ENCODE results near the gene KAZN.

Gene KAZN

DNA sequence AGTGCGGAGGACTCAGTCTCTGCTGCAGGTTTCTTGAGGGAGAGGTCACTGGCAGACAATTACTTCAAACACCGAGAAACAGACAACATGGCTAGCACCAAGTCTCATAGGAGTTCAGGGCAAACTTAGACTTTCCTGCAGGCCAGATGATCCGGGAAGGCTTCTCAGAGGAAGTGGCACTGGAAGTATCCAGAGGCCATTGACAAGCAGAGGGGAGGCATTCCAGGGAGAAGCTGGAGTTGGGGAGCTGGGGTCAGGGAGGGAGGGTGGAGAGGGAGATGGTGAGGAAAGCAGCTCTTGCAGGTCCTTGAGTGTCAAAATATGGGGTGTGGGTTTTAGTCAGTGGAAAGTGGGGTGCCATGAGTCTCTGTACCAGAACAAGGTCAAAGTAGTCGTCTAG, 147.9 kb downstream of the KAZN start:
- DNase-seq (ENCODE audit: low read depth, low spot score), result no peak
- H3K4me3 ChIP-seq (ENCODE audit: low read length), result no peak overlapping the region

DNA sequence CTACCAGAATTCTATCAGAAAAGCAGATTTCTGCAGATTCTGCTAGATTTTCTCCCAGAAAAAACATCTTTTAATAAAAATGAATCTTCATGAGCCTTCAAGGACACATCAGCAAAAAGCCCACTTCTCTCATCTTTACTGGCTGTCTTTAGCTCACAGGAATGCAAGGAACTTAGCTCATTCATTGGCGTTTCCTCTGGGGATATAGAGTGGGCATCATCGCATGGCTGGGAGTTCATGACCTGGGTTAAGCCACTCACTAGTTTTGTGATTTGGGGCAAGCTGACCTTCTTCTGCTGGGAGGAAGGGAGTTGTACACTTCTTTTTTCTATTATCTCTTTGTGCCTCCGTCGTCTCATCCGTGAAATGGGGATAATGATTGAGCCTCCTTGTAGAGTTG, 149.7 kb downstream of the KAZN start:
- H3K4me3 ChIP-seq (ENCODE audit: low read length), result no peak overlapping the region
- DNase-seq (ENCODE audit: low read depth, low spot score), result no peak

DNA sequence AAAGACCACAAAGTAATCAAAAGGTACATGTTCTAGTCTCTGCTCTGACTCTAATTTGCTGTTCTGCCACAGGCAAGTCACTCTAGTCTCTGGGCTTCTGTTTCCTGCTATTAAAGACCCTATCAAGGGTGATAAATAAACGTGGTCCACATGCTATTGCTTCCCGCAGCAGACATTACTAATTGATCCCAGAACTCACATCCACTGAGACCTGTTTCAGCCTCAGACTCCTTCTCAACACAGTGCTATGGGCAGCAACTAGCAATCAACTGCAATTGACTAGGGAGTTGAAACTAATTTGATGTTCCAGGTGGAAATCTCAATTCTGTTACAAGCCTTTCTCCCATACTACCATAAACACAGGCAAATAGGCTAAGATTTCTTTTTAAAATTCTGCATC, 150.5 kb downstream of the KAZN start:
- no peak overlapping the region for H3K4me3 ChIP-seq (ENCODE audit: low read length)
- no peak for DNase-seq (ENCODE audit: low read depth, low spot score)

DNA sequence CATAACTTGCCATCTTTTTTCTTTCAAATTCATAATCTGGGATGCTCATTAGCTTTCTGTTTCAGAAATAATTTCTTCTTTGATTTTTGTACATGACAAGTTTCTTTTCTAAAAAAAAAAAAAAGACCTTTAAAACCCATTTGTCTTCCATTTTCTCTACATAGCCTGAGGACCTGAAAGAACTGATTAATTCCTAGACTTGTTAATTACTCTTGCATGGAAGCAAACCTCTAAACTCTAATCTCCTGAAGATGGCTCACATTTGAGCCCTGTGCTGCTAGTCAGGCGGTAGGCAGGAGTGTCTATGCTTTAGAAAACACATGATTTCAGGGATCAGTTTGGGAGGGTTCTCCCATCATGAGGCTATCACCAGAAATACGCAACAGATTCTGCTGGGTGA, 152.0 kb downstream of the KAZN start:
- no peak overlapping the region for H3K4me3 ChIP-seq (ENCODE audit: low read length)
- DNase-seq (ENCODE audit: low read depth, low spot score), result no peak

DNA sequence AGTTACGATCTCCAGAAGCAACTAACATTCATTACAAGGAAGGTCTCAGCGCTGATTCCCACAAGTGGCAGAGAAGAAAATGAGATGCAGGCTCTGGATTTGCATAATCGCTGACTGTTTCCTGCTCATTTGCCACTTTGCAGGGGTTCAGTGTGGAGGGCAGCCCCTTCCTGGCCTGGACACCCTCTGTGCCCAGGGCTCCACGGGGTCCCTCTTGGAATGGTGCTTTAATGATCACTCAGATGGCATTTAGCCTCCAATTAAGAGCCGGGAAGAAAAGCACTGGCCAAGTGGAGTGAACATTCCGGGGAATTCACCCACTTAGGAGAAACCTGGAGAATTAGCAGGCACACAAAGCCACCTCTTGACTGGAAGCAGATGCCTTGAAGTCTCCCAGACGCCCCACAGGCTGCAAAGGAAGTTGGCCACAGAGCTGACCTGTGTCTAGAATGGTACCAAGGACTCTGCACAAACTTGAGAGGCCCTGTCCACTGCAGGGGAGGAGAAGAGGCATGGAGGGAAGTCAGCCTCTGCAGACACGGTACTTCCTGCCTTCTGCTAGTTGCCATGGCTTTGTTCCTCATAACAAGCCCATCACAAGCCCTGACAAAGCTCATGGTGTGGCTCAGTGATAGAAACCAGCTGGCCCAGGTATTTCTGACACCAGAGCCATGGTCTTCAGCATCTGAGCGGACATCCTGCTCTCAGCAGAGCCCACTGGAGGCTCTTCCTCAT, 157.2 kb downstream of the KAZN start:
- no peak overlapping the region for H3K4me3 ChIP-seq (ENCODE audit: low read length)
- DNase-seq (ENCODE audit: low read depth, low spot score), result no peak

DNA sequence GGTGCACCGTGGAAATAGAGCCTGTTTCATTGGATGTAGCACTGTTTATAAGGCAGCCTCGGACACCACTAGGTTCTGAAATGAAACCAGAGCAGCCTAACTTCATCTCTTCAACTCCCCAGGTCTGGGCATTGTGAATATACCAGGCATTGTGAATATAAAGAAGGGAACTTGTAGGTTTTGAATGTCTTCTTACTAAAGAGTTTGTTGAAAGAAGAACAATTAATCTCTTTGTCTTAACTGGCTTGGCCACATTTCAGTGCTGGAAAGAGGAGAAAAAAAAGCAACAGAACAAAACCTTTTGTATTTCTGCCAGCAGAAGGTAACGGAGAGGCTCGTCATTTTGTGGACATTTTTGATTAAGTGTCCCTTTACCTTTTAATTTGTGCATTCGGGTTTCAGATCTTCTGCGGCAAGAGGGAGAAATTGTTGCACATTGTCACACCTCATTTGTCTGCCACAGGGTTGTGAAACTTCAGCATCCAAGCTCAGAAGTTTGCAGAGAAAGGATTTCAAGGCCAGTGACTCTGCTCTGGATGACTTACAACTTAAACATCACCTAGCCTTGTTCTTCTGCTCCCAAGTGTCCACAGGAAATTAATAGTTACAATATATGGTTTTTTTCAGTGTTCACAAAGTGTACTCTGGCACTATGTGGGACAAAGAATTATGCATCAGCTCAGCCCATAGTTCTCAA, 158.3 kb downstream of the KAZN start:
- H3K4me3 ChIP-seq (ENCODE audit: low read length), result no peak overlapping the region
- DNase-seq (ENCODE audit: low read depth, low spot score), result no peak

DNA sequence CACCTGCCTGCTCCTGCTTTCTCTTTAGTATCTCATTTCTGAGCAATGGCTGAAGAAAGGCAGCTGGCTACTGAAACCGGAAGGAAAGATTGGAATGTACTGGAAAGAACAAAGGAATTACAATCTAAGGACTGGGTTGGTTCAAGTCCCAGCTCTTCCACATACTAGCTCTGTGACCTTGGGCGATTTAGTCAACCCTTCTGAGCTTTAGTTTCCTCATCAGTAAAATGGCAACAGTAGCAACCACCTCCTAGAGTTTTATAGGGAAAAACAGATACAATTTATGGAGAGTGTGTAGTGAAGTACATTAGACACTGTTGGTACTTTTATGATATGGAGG, 158.8 kb downstream of the KAZN start:
- H3K4me3 ChIP-seq (ENCODE audit: low read length), result no peak overlapping the region
- no peak for DNase-seq (ENCODE audit: low read depth, low spot score)

DNA sequence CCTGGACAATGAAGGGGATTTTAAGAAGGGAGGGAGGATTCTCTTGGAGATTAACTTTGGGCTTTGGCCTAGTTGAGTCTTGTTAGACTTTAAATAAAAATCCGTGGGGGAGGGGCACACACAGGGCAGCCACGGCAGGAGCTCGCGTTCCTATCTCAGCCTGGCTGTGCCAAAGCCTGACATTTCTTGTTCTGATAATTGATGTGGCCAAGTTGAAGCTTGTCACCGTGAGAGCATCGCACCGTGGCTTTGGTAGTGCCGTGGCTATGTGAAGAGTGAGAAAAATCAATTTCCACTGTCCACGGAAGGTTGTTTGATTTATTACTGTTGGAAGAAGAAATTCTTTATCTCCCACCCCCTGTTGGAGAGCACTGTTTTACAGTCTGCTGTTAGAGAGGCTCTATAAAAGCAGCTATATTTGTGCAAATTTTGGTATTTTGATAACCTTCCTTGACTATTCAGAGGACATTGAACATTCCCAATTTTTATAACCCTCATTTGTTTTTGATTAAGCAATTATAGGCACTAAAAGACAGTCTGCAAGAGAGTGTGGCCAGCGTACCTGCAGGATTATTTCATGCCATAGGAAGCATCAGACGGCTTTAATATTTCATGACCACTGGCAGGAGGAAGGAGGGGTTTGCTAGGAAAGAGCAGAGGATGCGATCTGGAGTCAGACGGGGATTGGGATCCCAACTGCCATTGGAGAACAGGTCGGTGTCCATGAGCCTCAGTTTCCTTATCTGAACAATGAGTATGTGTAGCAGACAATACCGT, 160.7 kb downstream of the KAZN start:
- H3K4me3 ChIP-seq (ENCODE audit: low read length), result no peak overlapping the region
- DNase-seq (ENCODE audit: low read depth, low spot score), result no peak

DNA sequence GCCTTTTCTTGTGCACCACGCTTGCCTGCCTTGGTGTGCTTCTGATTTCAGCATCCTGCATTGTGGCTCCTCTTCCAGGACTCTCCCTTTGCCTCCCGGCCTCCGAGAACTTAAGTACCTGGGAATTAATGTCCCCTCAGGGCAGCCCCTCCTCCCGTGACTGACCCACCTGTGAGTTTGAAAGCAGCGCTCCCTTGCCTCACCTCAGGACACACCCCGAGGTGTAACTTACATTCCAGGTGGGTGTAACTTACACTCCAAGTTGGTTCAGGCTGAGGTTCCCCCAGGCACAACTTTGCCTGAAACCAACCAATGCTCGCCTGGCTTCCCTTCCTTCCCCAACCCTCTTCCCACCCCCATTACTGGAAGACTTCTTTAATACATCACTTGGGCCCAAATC, 161.4 kb downstream of the KAZN start:
- DNase-seq (ENCODE audit: low read depth, low spot score), result no peak
- H3K4me3 ChIP-seq (ENCODE audit: low read length), result no peak overlapping the region

DNA sequence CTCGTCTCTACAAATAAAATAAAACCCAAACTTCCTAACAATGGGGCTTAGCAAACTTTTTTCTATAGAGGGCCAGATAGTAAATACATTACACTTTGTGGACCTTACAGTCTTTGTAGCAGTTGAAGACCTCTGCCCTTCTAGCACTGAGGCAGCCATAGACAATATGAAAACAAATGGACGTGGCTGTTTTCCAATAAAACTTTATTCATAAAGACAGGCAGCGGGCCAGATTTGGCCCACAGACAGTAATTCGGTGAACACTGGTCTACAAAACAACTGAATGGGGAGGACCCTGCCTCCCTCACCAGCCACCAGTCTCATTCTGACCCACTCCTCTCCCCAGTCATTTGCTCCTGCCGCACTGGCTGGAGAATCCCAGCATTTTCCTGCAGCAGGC, 162.3 kb downstream of the KAZN start:
- no peak overlapping the region for H3K4me3 ChIP-seq (ENCODE audit: low read length)

DNA sequence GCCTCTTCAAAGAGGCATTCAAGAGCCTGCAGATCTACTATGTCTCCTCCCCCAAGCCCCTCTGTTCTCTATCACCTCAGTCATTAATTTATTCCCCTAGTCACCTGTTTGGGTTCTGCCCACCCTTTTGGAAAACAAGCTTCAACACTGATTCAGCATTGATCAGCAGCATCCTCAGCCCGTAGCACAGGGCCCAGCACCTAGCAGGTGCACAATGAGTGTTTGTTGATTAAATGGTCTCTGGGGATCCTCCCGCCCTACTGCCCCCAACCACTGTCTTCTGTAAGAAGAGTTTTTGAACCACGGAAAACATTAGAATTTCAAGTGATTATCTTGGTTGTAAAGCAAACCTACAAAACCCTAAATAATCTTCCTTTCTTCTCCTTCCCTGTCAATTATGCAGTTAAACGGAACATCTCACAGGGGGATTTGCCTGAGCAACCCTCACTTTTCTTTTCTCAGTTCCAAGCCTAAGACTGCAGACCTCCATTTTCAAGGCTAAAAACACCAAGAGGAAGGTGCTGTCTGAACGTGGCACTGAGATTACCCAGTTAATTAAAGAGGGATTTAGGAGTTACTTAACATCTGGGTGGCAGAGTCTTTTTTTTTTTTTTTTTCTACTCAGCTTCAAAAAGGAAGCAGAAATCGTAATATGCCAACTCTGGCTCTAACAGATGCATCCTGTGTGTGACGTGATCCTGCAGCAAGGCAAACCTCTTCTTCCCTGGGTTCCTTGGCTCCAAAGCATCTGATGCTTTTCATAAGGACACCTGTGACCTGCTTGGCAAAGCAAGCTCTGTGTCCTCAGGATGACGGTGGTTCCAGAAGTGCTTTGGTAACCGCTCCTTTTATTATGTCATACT, 163.0 kb downstream of the KAZN start:
- DNase-seq (ENCODE audit: low read depth, low spot score), result no peak
- no peak overlapping the region for H3K4me3 ChIP-seq (ENCODE audit: low read length)

More for the DNA sequence above, 162.3 kb downstream of the KAZN start:
- no peak for DNase-seq (ENCODE audit: low read depth, low spot score)

DNA sequence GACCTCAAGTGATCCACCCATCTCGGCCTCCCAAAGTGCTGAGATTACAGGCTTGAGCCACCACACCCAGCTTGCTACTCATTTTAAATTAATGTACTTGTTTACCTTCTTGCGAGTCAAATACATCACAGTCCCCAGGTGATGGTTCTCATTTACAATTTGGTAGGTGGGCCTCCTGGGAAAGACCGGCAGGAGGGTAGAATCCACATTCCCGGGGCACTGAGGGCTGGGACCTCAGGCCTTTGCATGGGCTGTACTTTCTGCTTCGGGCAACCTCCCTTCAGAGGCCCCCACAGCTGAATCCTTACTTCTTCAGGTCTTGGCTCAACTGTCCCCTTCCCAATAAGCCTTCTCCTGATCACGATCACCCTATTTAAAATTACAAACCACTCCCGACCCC, 165.5 kb downstream of the KAZN start:
- DNase-seq (ENCODE audit: low read depth, low spot score), result no peak
- H3K4me3 ChIP-seq (ENCODE audit: low read length), result no peak overlapping the region

DNA sequence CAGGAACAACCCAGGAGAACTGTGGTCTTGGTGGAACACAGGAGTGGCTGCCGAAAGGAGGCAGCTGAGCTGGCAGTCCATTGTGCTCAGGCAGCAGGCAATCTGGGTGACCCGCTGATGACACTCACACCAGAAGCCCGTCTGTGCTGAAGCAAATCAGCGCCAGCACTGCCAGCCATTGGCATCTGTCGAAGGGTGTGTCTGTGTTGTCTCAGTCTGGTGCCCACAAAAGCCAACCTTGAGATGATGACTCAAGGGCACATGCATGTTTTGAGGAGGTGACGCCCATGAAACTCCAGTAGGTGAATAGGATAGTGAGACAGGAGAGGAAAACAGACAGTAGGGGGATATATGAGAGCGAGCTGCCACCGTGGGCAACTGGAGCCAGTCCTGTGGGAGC, 167.3 kb downstream of the KAZN start:
- DNase-seq (ENCODE audit: low read depth, low spot score), result no peak
- no peak overlapping the region for H3K4me3 ChIP-seq (ENCODE audit: low read length)

DNA sequence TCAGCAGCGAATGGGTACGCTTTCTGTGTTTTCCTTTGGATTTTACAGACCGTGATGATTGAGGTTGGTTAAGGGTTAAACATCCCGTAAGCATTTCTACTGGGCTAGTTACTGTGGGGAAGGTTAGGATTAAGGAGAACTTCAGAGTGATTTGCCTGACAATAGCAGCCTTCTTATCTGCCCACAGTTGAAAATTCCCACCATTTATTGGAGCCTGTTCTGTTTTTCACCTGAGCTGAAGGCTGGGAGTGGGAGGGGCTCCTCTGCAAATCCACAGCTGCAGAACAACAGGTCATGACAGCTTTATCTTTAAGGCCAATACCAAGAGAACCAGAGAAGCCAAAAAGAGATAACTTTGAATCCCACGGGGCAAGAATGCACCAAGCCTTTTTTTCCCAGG, 168.6 kb downstream of the KAZN start:
- H3K4me3 ChIP-seq (ENCODE audit: low read length), result no peak overlapping the region
- DNase-seq (ENCODE audit: low read depth, low spot score), result no peak

DNA sequence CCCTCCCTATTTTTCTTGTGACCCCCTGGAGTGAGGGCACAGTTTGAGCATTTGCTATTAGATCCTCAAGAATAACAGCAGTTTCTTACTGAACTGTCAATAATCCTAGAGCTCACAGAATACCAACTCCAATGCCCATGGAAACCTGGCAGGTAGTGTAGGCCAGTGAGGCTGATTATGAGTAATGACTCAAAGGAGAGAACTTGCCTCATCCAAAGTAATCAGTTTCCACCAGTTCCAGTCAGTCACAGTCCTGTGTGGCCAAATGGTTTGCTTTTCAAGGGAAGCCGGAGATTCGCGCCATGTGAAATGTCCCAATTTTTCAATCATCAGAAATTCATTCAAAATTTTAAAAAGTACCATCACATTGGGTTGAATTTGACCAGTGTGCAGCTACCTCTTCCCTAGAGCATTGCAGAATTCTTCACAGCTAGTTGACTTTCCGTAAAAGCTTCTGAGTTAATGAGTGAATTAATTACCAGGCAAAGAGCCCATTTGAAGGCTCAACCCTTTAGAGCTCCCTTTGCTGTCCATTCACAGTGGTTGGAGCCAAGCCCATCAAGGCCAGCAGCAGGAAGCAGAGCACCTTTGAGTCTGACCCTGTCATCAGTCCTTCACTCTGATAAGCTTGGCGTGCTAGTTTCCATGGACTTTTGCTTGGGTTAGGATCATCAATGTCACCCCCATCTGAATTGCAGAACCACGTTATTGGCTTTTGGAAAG, 170.3 kb downstream of the KAZN start:
- no peak overlapping the region for H3K4me3 ChIP-seq (ENCODE audit: low read length)
- no peak for DNase-seq (ENCODE audit: low read depth, low spot score)

DNA sequence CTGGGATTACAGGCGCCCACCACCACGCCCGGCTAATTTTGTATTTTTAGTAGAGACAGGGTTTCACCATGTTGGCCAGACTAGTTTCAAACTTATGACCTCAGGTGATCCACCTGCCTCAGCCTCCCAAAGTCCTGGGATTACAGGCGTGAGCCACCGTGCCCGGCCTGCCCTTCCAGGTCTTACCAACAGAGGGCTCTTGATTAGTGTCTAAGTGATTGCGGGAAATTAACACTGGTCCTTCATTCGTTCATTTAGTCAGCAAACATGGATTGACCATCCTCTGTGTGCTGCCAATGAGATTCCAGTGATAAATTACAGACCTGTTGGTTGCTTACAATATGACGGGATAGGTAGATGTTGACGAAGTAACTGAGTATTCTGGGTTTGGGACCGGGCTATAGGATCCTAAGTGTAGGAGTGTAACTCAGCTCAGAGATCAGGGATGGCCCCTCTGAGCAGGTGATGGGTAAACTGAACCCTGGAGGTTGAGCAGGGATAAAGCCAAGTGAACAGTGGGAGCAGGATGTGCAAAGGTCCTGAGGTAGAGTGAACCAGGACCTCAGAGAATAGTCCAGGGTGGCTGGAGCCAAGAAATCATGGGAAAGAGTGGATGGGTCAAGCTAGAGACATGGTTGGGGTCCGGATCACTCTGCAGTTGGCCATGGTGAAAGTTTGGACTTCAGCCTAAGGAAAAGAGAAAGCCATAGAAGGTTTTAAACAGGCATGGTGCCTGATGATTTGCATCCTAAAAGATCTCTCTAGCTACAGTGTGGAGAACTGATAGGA, 171.2 kb downstream of the KAZN start:
- DNase-seq (ENCODE audit: low read depth, low spot score), result no peak
- H3K4me3 ChIP-seq (ENCODE audit: low read length), result no peak overlapping the region

DNA sequence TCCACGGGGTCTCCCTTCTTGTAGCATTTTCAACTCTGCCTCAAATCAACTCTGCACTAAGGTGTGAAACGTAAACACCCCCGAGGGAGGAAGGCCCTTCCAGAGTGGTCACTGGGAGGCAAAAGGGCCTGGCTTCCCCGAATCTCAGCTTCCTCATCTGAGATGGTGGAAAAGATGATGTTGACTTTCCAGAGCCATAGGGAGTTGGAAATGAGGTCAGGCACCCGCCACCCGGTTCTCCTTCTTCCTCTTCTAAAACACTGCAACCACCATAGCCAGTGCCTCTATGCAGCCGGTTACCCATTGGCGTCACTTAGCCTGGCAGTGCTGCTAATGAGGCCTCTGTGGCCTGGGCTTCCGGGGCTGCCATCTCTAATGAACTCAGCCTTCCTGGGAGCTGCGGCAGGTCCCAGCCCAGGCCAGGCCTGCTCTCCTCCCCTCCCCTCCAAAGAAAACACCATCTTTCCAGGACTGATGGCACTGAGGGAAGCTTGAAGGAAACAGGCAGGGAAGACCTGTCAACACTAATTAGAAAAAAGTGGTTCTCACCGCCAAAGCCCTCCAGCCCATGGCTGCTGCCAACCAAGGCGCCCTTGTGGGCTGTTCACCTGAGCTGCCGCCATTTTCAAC, 175.0 kb downstream of the KAZN start:
- H3K4me3 ChIP-seq (ENCODE audit: low read length), result no peak overlapping the region
- no peak for DNase-seq (ENCODE audit: low read depth, low spot score)

DNA sequence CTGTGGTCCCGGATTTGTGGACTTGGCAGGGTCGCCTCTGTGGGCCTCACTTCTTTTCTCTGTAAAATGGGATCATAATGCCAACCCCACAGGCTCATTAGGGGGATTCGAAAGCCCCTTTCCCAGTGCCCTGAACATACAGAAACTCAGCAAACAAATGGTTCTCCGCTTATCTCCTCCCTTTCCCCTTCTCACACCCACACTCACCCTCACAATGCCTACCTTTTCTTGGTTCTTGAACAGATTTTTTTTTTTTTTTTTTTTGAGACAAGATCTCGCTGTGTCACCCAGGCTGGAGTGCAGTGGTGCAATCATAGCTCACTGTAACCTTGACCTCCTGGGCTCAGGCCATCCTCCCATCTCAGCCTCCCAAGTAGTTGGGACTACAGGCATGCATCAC, 175.7 kb downstream of the KAZN start:
- H3K4me3 ChIP-seq (ENCODE audit: low read length), result no peak overlapping the region
- DNase-seq (ENCODE audit: low read depth, low spot score), result no peak
